HG03571 (cell line): ENCODE measurements around the gene NRF1.
"Not testable (repeated sequence)": the region's sequence is repeated elsewhere in the genome, so short reads cannot be mapped to it uniquely, and the experiment has no call there.

Source experiments
- ATAC-seq: cut with Tn5 transposase; IDR thresholded peaks from one replicate; pipeline ENCODE4 v1.9.1; 2021; ENCODE audit not compliant: unreplicated experiment

Gene NRF1

DNA sequence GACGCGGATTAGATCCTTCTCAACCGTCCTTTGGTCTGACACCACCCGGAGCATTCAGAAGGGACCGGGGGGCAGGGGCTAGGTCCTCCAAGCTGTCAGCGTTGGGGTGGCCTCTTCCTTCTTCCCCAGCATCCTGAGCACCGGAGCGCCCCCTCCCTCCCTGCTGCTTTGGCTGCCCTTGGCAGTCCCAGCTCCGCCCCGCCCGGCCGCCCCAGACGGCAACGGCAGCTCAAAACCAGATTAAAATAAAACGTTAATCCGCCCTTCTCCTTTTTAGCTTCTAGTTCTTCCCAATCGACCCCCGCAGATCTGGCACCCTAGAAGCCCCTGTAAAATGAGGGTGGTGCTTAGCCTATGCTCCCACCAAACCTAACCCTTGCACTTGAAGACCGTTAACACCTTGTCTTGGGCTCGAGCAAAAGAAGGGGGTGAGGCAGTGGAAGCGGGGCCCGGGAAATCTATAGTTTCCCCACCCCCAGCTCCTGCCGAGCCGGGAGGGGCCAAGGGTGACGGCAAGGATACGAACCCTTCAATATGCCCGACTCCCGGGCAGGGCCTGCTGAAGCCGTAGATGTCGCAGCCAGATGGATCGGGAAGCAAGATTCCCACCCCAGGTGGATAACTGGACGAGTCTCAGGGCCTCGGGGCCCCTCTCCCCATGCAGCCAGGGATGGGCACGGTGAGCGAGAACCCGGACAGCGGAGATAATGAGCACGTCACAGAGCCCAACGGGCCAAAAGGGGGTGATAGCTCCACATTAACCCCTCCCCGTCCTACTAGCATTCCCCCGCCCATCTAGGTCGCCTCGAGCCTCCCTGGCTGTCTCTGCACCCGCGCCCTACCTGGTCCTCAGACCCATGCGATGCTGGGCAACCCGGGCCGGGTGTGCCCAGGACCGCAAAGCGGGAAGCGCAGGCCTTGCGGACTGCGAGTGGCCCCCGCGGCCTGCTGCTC lies 169.7 kb downstream of the NRF1 start:
- ATAC-seq: no peak

DNA sequence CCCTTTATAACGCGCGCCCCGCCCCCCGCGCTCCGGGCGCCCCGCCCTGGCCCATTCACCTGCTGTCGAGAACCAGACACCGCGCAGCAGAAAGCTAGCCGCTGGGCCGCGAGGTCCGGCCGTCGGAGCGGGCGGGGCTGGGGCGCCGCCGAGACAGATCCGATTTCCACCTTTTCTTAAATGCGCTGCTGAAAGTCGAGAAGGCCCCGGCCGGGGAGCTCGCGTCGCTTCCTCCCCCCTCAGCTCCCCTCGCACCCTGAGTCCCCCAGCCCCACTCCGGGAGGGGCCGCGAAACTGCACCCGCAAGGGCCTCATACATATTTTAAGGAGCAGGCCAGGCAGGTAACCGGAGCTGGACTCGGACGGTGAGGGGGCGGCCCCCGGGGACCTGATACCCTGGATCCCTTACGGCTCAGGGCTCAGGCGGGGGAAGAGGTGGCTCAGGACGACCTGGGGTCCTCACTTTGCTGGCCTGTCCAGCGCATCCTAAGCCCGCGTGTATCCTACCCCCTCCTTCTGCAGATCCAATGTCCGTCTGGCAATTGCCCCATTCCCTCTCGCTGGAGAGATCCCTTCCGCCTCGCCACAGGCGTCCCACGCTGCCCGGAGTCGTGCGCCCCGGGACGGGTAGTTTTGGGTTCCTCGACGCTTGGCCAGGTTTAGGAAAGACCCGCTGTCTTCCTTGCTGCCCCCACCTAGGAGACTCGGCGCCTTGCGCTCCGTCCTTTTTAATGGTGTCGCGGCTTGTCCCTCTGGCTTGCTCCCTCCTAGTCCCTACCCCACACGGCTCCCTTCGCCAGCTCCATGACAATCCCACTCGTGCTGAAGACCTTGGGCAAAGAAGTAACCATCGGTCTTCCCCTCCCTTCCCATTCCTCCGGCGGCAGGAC lies 170.7 kb downstream of the NRF1 start:
- no peak for ATAC-seq

DNA sequence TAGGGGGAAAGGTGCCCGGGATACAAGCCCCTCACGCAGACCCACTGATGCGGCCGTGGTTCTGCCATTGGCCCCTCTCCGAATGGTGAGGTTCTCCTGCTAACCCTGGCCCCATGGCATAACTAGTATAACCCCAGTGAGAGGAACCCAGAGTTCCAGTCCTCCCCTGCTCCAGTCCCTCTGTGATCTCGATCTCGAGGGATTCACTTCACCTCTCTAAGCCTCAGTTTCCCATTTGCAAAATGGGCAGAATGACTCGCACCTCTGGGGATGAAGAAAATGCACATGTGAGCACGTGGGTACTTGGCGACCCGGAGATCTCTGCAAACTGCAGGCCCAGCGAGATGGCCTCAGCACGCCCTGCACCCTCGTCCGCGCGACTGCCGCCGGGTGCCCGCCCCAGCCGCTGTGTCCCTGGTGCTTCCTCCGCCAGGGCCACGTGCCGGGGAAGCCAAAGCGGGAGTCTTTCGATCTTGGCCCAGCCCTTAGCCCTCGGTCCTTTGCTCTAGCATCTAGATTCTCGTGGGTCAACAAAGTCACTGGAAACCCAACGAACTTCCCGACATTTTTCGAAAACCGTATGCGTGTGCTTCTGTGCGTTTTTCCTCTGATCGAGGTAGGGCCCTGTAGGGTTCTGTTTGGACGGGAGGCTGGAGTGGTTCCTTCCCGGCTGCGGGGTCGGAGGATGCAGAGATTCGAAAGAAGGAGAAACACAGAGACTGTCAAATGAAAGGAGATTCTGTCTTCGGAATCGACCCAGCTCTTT lies 171.5 kb downstream of the NRF1 start:
- ATAC-seq: no peak

DNA sequence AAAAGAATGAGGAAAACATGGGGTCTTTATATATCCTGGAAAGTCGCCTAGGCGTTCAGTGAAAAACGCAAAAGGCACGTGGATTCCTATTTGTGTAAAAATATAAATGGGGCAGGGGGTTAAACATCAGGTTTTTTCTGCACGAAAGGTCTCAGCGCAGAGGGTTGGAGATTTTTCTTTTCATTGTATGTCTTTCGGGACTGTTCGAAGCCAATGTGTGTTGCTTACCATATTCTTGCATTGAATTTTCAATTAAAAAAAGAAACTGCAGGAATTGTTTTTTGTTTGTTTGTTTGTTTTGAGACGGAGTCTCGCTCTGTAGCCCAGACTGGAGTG lies 172.0 kb downstream of the NRF1 start:
- ATAC-seq: no peak

DNA sequence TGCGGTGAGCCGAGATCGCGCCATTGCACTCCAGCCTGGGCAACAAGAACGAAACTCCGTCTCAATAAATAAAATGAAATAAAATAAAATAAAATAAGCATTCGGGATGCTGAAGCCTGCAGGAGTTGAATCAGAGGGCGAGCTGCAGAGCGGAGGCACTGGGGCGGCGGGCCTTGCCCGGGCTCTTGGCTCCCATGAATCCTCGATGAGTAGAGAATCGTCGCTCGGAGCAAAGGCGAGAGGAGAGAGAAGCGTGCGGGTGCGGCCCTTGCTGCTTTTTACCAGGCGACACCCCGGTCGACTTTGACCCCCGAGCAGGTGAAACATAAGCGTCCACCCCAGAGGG lies 172.9 kb downstream of the NRF1 start:
- ATAC-seq: no peak

DNA sequence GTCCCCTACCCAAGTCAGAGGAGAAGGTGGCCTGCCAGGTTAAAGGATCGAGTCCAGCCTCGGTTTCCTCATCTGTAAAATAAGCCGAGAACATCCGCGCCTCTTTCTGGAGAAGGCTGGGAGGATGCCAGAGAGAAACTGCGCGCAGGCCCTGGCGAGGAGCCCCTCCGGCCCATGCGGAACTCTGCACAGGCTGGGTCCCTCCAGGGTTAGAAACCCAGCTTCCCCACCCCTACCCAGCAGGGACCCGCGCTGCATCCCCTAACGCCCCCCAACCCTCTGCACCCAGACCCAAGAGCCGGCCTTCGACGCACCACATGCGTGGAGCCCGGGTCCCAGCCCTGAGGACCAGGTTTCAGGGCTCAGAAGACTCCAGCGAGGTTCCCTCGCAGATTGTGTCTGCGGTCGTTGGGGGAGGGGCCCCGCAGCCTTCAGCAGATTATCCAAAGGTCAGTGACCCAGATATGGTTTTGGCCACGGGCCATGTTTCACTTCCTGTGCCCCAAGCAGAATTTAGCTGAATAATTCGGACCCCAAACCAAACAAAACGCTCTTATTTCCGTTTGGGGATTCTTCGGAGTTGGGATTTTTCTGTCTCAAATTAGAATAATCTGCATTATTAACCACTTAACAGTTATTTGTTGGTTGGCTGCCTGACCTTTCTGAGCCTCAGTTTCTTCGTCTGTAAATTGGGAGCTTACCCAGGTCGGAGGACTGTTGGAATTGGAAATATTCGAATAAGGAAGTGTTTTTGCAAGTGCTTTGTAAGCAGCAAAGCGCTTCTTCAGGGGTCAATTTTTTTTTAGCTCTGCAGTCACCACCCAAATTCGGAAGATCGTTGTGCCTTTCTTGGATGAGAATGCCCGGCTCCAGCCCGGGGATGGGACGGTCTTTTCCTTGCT lies 173.5 kb downstream of the NRF1 start:
- no peak for ATAC-seq

DNA sequence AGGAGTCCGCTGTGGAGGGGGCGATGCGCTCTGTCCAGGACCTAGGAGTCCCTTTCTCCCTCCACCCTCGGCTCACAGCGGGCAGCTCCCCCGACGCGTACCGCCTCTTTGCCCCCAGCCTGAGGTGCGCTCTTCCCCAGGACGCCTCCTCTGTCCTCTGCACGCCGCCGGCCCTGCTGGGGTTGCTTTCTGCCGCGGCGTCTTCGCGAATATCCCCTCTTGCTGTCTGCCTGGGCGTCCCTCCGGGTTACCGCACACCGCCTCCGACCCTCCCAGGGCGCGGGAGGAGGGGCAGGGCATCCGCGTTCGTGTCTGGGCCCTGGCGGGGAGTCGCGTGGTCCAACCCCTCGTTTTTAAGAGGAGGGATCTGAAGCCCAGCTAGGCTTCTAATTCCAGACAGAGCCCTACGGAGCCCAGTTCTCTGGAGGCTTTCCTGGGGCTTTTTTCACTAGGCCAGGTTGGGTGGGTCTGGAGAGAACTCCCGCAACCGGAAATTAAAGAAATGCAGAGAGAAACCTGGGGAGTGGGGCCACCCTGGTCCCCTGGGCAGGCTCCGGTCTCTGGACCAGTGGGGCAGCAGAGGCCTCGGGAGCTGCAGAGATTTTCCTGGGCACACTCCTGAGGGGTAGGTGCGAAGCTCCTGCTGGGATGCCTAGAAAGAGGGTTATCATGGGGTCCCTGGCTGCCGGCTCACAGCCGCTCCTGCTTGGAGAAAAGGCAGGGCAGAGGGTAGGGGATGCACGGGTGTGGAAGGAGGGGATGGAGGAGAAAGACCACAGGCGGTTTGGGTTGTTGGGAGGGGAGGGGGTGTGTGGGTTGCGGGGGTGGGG lies 174.4 kb downstream of the NRF1 start:
- ATAC-seq: no peak

DNA sequence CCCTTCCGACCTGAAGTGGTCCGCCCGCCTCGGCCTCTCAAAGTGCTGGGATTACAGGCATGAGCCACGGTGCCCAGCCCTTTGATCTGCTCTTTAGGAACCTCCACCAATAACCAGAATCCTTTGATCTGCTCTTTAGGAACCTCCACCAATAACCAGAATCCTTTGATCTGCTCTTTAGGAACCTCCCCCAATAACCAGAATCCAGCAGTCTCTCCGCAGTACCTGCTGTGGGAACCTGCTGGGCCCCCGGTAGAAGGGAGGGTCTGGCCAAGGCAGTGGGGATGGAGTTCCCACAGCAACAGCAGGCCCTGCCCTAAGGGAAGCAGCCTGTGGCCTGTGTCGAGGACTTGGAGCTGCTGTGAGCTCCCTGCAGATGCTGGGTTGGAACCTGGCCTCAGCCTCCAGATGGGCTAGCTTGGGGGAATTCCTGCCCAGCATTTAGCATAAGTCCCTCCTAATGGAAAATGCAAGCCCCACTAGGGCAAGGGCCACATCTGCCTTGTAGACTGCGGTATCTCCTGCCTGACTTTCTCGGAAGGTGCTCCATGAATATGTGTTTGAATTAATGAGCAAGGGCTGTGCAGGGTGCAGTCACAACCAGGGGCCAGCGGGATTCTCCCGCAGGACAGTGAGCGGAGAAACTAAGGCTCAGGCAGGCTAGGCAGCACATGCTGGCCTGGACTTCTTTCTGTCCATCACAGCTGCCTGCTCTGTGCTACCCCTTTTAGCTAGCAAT lies 175.5 kb downstream of the NRF1 start:
- ATAC-seq: no peak

DNA sequence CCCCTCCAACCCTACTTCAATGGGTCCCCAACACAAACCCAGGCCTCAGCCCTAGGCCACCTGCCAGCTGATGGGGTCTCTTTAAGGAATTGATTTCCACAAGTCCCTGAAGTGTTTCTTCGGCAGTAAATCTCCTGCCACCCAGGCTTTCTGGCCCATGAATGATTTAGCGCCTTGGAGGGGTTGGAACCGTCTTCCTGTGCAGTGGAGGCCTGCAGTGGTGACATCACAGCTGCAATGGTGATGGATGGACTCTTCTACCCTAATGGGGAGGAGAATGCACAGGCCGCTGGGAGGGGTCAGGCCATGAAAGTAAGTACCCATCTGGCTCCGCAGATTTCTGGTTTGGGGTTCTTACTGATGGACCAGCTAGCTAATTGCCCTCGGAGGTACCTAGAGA lies 177.5 kb downstream of the NRF1 start:
- ATAC-seq: no peak

DNA sequence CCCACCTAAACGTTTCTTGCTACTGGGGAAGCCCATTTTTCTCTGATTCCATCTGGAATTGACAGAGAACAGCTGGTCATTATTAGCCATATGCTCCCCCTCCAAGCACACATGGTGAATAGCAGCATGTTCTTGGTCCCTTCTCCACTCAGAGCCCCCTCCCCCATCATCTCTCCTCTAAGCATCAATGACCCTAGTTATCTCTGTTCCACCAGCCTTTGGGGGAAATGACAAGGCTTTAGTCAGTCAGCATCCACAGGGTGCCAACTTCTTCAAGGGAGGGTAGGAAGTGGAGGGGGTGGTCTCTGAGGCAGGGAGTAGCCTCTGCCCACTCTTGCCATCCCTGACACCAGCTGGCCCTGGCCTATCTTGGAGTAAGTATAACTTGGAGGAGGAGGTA lies 178.1 kb downstream of the NRF1 start:
- no peak for ATAC-seq

DNA sequence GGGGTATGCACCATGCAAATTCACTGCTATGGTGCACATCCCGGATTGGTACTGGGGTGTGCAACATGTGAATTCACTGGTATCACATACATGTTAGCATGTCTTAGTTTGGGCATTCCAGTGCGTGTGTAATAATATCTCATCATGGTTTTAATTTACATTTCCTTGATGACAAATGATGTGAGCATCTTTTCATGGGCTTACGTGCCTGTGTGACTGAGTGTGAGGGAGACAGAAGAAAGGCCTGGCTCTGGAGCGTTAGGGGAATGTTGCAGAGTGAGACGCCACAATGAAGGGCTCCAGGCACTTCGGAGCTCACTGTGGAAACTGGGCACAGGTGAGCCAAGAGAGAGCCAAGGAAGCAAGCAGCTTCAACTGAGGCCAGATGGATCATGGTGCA lies 178.6 kb downstream of the NRF1 start:
- no peak for ATAC-seq

DNA sequence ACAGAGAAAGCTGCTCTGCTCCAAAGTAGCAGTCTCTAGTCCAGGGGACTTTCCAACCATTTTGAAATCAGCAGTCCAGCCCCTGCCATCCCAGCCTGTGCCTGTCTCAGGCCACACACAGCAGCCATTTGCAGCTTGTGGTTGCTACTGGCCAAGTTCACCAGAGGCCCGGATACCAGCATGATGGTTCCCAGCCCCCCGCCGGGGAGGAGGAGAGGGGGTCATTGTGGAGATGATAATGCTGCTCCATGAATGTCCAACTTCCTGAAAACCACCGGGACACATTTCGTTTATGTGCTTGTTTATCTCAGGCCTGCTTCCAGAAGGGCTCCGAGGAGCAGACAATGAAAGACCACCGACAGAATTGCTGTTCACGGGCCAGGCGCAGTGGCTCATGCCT lies 181.2 kb downstream of the NRF1 start:
- ATAC-seq: no peak

DNA sequence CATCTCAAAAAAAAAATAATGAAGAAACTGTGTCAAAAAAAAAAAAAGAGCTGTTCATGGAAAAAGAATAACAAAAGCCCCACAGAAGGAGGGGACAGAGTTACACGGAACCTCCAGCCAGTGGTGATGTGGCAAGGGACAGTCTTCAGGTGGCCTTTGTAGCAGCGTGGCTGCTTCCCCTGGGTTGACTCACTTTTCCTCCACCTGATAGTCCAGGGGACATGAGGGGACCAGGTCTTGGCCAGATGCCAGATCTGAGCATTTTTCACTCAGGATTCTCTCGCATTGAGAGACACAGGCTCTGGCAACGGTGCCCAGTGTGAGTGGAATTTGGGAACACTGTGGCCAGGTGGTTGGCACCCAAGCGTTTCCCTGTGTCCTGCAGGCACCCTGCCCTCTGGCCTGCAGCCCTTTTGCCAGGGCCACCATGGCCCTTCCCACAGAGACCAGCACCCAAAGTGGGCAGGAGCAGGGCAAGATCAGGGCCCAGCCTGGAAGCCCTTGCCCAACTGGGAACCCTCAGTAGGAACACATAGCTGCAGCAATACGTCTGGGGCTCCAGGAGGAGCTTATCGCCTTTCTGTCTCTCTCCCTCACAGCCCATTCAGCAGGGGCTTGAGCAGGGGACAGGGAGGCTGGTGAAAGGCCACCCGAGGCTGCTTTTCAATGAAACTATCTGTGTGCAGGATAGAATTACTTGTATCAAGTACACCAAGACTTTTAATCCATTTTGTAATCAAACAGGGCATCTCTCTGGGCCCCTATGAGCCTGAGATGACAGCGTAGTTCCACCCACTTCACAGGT lies 182.2 kb downstream of the NRF1 start:
- no peak for ATAC-seq

DNA sequence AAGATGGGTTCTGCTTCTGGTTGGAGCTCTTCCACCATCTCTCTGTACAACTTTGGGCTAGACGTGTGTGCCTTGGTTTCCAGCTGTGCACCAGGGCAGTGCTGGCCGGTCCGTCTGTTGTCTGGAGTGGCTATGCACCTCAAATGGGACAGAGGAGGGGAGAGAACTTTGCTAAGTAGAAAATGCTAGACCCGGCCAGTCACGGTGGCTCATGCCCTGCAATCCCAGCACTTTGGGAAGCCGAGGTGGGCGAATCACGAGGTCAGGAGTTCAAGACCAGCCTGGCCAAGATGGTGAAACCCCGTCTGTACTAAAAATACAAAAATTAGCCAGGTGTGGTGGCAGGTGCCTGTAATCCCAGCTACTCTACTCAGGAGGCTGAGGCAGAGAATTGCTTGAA lies 182.9 kb downstream of the NRF1 start:
- ATAC-seq: not testable (repeated sequence)

DNA sequence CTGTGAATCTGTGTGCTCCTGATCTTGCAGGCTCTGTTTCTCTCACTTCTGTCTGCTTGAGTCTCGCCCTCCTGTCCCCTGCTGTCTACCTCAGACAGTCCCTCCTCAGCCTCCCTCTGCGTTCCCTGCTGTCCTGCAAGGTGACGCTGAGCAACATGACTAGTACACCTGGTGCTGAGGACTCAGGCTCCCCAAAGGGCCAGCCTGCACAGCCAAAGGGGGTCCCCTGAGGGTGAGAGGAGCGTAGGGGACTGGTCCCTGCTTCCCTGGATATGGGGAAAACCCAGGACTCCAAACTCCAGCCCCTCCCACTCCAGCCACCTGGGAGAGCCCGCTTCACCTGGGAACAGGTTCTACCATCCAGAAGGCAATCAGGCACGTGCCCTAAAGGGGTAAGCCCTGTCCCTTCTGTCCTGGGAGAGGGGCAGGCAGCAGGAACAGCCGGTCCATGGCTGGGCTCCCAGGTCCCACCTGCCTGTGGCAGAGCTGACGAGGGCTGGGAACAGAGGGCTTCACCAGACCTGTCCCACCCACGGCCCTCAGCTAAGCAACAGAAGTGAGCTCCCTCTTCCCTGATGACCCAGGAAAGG lies 184.8 kb downstream of the NRF1 start:
- ATAC-seq: no peak

DNA sequence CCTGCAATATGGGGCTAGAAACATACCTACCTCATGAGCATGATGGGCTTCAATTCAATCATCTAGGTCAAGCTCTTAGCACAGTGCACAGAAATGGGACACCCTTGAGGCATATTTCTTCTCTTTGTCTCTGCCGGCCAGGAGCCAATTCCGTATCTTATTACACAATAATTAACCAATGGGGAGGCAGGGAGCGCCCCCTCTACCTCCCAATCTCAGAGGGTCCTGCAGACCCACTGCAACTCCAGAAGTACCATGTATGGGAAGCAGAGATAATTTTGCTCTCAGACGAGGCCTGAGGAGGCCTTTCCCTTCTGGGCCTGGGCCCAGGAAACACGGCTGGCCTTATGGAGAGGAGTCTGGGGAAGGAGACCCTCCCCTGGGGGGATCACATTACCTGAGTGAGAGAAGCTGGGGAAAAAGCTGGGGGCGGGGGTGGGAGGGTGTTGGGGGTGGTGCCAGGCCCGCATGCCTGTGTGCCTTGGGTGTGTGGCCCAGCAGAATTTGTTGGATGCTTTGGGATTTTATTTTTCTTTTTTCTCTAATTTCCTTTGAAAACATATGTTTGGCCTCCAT lies 185.8 kb downstream of the NRF1 start:
- ATAC-seq: no peak

DNA sequence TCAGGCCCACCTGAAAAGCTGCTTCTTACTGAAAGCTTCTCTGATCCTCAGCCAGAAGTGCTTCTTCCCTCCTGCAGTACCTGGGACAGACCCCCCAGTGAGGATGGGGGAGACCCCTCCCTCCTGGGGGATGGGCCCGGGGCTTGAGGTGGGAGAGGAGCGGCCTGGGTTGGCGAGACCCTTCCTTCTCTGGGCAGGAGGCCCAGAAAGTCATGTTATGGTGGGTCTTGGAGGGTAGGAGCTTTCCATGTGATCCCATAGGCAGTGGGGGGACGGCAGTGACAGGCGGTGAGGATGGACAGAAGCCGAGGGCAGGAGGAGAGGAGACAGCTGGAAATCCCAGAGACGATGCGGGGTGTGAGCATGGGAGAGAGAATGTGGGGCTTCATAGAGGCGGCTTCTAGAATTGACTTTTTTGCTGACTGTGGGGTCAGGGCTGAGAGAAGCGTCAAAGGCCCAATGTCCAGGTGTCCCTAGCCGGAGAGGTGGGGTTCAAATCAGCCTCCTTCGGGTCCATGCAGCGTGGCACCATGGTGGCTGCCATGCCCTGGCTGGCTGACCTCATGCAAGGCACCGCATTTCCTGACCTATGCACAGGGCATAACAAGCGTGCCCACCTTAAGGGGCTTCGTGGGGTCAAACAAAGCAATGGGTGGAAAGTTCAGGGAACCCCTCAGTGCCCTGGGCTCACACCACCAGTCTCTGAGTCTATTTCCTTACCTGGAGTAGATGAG lies 187.3 kb downstream of the NRF1 start:
- no peak for ATAC-seq
